ENCODE measurements around the gene FEV.

FEV gene

DNA sequence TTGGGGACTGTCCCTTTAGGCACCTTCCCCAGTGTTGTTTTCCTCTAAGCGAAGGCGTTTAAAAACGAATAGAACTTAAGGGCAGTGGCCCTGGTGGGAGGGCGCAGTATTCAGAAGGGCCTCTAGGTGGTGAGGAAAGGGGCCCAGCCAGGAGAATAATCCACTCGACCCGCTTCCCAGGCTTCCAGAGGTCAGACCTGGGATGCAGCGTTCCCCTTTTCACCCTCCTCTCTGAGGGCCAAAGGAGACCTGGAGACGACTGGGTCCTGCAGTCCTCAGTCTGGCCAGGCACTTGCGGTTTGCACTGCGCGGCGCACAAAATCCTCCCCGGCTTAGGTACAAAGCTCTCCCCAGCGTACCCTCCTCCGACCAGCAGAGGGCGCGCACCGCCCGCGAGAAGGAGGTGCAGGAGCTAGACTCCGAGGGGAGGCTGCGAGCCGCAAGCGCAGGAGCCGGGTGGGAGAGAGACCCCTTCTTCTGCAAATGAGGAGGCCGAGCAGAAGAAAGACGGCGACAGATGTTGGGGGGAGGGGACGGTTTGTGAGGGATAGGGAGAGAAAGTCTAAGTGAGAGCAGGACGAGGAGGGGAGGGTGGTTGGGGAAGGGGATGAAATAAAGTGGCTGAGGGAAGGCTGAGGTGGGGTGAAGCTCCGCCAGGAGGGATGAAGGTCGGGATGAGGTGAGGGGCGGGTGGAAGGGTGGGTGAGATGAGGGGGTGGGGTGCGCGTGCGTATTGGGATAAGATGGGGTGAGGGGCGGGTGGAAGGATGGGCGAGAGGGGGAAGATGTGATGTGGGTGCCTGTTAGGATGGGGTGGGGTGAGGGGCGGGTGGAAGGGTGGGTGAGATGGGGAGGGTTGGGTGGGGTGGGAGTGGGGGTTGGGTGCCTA is 4.9 kb downstream of the FEV start:
- peak; percentile 71 to 81 (median 75) for DNase-seq (ENCODE audit: low read depth in 2 of 3, low spot score in 2 of 3)

GRCh38 chr2:218975060-218975777 is 9.8 kb downstream of the FEV start:
- DNase-seq (ENCODE audit: low read depth in 2 of 3, low spot score in 2 of 3) = no peak

GRCh38 chr2:218970894-218971293 is 14.1 kb downstream of the FEV start:
- DNase-seq (ENCODE audit: low read depth in 2 of 3, low spot score in 2 of 3) = no peak

DNA sequence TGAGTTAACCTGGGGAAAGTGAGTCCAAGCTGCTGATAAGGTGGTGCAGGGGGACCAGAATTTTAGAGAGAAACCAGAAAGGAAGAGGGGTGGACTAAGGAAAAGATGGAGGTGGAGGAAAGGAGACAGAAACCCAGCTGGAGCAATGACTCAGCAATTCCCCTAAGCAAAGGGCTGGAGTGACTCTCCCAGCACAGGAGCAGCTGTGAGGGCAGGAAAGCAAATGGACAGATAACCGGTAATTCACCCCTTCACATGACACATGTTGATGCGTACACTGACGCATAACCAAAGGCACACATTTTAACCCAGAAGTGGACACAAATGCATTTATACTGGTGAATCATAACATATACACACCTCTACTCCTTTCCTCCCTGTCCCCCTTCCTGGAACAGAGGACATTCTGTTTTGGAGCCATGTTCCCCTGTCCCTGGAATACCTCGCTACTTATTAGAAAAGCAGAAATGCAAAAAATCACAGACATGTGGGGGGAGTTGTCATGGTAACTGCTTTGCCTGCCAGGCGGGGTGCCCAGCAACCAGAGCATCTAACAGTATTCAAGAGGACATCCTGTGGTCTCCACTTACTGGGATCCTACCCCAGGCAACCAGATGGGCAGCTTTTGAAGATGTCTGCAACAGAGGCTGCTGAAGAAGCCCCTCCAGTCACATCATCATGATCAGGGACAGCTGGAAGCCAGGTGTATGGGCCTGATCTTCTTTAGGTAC is 20.8 kb downstream of the FEV start:
- DNase-seq (ENCODE audit: low read depth in 2 of 3, low spot score in 2 of 3) = no peak

- DNase-seq (ENCODE audit: low read depth in 2 of 3, low spot score in 2 of 3) = no peak
Measured at GRCh38 chr2:218963601-218964000, 21.4 kb downstream of the FEV start.

DNA sequence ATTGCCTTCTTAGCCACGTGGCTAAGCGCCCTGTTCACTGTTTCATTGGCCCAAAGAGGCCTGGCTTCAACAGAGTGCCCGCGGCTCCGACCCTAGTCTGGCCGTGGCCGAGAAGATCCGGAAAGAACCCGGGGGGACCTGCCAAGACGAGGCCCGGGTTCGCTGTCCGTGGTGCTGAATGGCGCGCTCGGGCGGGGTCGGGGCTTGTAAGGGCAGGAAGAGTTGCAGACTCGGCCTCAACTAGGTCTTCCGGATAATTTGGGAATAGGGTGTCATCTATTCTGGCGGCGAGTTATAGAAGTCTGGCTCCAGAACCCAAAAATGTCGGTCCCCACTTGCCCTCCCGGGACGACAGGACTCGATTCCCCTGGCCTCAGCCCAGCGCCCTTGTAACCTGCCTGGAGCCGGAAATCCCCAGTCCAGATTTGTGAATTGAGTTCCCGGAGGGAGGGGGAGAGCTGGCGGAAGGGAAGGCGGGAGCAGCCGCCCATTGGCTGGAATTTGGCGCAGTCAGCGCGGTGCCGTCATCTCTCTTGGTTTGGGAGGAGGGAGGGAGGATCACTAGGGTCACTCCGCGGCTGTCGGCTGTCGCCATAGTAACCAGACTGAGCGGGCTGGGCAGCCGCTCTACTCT is 22.0 kb downstream of the FEV start:
- peak in 1 of 3 experiments; percentile 48 for DNase-seq (ENCODE audit: low read depth in 2 of 3, low spot score in 2 of 3)

- DNase-seq (ENCODE audit: low read depth in 2 of 3, low spot score in 2 of 3) = no peak
Measured at GRCh38 chr2:218961651-218962570, 23.1 kb downstream of the FEV start.

DNA sequence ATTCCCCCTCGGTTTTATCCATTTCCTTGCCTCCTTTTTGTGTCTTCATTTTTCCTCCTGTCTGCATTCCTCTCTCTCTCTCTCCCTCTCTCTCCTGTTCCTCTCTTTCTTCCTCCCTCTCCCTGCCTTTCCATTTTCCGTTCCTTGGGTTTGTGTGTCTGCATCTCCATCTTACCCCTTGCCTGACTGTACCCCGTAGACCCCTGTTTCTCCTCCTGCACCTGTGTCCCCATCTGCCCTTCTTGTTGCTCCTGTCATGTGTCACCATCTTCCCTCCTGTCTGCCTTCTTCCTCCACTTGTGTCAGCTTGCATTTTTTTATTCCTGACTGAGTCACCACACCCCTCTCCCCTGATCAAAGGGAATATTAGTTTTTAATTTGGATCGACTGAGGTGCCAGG is 23.8 kb downstream of the FEV start:
- DNase-seq (ENCODE audit: low read depth in 2 of 3, low spot score in 2 of 3) = no peak

- DNase-seq (ENCODE audit: low read depth in 2 of 3, low spot score in 2 of 3) = no peak
Measured at GRCh38 chr2:218960309-218961165, 24.4 kb downstream of the FEV start.

DNA sequence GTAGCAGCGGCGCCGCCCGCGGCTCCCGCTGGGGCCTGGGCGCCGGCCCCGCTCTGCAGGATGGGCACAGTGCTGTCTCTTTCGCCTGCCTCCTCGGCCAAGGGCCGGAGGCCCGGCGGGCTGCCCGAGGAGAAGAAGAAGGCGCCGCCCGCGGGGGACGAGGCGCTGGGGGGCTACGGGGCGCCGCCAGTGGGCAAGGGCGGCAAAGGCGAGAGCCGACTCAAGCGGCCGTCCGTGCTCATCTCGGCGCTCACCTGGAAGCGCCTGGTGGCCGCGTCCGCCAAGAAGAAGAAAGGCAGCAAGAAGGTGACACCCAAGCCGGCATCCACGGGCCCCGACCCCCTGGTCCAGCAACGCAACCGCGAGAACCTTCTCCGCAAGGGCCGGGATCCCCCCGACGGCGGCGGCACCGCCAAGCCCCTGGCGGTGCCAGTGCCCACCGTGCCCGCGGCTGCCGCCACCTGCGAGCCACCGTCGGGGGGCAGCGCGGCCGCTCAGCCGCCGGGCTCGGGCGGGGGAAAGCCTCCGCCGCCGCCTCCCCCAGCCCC is 25.1 kb downstream of the FEV start:
- no peak for DNase-seq (ENCODE audit: low read depth in 2 of 3, low spot score in 2 of 3)

DNA sequence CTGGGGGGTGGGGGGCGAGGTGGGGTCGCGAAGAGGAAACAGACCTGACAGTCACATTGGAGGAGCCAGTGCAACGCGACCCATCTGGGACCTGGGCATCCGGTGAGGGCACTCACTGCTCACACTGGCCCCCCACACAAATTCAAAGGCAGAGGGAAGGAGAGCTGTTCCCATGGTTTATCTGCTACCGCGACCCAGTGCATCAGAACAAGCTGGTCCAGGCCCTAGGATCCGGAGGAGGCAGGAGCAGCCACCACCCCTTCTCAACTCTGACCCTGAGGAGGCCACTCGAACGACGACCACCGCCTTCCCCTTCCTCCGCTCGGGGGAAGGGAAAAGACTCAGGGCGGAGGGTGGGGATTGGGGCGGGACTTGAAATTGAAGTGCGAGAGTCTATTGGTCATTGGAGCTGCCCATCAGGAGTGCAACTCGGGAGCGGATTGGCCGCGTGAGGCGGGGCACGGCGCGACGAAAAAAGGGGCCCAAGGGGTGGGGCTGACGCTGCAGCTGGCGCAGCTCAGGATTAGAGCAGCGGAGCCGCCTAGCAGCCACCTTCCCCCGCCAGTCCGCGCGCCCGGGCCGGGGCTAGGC is 25.7 kb downstream of the FEV start, which contains the start of gene CDK5R2:
CDK5R2 (plus strand) TSS at position 526 of the 591 bp plus-strand sequence. CDS start 155 bp downstream, outside the sequence.
- DNase-seq (ENCODE audit: low read depth in 2 of 3, low spot score in 2 of 3) = peak; percentile 56 to 71 (median 67)

DNA sequence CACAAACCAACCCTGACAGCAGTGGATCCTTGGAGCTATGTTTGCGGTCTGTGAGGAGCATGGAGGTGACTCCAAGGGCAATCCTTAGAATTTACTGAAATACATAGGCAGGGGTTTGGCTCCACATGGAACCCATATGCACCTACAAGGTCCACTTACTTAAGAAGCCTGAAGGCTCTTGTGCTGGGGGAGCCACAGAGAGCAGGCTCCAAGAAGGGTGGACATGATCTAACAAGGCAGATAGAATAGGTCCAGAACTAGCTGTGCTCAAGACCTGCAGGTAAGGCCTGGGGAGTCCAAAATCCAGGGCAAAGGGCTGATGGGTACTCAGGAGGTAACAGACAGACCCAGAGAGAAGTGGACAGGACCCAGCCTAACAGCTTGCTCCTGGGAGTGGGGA is 26.7 kb downstream of the FEV start:
- DNase-seq (ENCODE audit: low read depth in 2 of 3, low spot score in 2 of 3) = no peak

- DNase-seq (ENCODE audit: low read depth in 2 of 3, low spot score in 2 of 3) = no peak
Measured at GRCh38 chr2:218957671-218958070, 27.3 kb downstream of the FEV start.

- no peak for DNase-seq (ENCODE audit: low read depth in 2 of 3, low spot score in 2 of 3)
Measured at GRCh38 chr2:218956039-218956438, 28.9 kb downstream of the FEV start.

DNA sequence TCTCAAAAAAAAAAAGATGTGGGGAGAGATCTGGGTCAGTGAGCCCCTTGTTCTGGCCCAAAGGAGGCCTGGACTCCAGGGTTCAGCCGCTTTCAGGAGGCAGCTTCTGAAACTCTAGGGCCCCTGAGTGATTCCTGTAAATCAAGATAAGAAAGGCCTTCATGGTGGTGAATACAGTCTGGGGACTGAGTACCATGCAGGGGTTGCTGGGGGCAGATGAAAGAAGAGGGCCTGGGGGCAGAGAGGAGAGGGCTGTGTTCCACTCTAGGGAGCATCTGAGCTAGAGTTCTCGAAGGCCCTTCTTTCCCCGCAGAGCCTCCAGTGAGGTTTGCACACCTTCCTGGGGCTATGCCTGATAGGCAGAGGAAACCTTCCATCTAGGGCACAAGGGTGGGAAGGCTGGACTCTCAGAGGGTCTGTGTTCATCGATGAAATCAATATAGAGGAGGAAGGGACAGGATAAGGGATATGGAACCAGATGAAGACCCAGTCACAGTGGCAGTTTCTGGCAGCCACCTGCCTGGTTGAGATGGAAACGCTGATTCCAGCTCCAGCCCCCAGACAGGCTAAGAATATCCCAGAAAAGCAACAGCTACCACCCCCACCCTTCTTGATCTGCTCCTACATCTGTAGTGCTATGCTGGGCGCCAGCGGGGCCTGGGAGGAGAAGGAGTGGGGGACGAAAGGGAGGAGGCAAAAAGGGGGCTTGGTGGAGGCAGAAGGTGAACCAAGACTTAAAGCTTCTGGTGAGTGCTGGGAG is 30.3 kb downstream of the FEV start:
- DNase-seq (ENCODE audit: low read depth in 2 of 3, low spot score in 2 of 3) = no peak

GRCh38 chr2:218953366-218953954 is 31.5 kb downstream of the FEV start:
- DNase-seq (ENCODE audit: low read depth in 2 of 3, low spot score in 2 of 3) = no peak

GRCh38 chr2:218952160-218952559 is 32.8 kb downstream of the FEV start:
- DNase-seq (ENCODE audit: low read depth in 2 of 3, low spot score in 2 of 3) = no peak

All from activated CD8-positive, alpha-beta memory T cell treated with anti-CD3 and anti-CD28 coated beads for 48 hours (primary cell).